Chondrocyte (in vitro differentiated cells): ENCODE data around the gene PCDHGA12. TPM values are rescaled to one million over a fixed set of nuclear protein-coding genes. Genes with fewer than 3 reads are reported as not detected.
A peak's percentile ranks its signal among the peaks of the same experiment; 100 is the strongest.

ENCODE experiments used
- DNase-seq: peaks from one replicate; pipeline ENCODE4 v3.0.0; 2021; ENCODE audit warnings: mixed read lengths, low spot score
- H3K27ac Mint-ChIP-seq: one replicate; pipeline ENCODE4 v1.8.0; 2021; ENCODE audit warnings: mild to moderate bottlenecking, moderate library complexity, mixed read lengths; ENCODE audit not compliant: unreplicated experiment
- H3K27me3 Mint-ChIP-seq: 2 replicates; pipeline ENCODE4 v1.8.0; 2021; ENCODE audit warnings: low read depth, mixed read lengths
- H3K36me3 Mint-ChIP-seq: 2 replicates; pipeline ENCODE4 v1.8.0; 2021; ENCODE audit warnings: low read depth, mixed read lengths
- H3K4me1 Mint-ChIP-seq: 2 replicates; pipeline ENCODE4 v1.8.0; 2021; ENCODE audit warnings: low read depth, mild to moderate bottlenecking, mixed read lengths
- H3K4me3 Mint-ChIP-seq: one replicate; pipeline ENCODE4 v1.8.0; 2021; ENCODE audit warnings: mild to moderate bottlenecking, moderate library complexity, mixed read lengths; ENCODE audit not compliant: unreplicated experiment
- H3K9me3 Mint-ChIP-seq: 2 replicates; pipeline ENCODE4 v1.8.0; 2021; ENCODE audit warnings: low read depth, mixed read lengths
- total RNA-seq: library from RNA; stranded (reverse); gene quantifications from 3 replicates; pipeline ENCODE4 v1.2.1, GENCODE V29; 2021
- TF ChIP-seq, protein P1 (sequence below): fragments of 200-600 bp; sonication (generic); IDR thresholded peaks from 2 replicates; pipeline ENCODE4 v1.5.0; 2021; ENCODE audit warnings: antibody characterized with exemption, mild to moderate bottlenecking, moderate library complexity

Gene PCDHGA12
- total RNA-seq, 1 donor from 2014 or later: 0.75 TPM

DNA sequence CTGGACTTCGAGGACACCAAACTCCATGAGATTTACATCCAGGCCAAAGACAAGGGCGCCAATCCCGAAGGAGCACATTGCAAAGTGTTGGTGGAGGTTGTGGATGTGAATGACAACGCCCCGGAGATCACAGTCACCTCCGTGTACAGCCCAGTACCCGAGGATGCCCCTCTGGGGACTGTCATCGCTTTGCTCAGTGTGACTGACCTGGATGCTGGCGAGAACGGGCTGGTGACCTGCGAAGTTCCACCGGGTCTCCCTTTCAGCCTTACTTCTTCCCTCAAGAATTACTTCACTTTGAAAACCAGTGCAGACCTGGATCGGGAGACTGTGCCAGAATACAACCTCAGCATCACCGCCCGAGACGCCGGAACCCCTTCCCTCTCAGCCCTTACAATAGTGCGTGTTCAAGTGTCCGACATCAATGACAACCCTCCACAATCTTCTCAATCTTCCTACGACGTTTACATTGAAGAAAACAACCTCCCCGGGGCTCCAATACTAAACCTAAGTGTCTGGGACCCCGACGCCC lies 46.8 kb downstream of the PCDHGA12 start:
- TF ChIP-seq, protein P1, sequence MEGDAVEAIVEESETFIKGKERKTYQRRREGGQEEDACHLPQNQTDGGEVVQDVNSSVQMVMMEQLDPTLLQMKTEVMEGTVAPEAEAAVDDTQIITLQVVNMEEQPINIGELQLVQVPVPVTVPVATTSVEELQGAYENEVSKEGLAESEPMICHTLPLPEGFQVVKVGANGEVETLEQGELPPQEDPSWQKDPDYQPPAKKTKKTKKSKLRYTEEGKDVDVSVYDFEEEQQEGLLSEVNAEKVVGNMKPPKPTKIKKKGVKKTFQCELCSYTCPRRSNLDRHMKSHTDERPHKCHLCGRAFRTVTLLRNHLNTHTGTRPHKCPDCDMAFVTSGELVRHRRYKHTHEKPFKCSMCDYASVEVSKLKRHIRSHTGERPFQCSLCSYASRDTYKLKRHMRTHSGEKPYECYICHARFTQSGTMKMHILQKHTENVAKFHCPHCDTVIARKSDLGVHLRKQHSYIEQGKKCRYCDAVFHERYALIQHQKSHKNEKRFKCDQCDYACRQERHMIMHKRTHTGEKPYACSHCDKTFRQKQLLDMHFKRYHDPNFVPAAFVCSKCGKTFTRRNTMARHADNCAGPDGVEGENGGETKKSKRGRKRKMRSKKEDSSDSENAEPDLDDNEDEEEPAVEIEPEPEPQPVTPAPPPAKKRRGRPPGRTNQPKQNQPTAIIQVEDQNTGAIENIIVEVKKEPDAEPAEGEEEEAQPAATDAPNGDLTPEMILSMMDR: no peak
- H3K4me3 Mint-ChIP-seq: peak overlapping the region; percentile 95
- H3K27ac Mint-ChIP-seq: peak overlapping the region; percentile 97
- DNase-seq: no peak
- H3K36me3 Mint-ChIP-seq: peaks cover 4% of the 10 kb centered on the region
- H3K4me1 Mint-ChIP-seq: peaks cover 59% of the 10 kb centered on the region
- no peaks in the 10 kb centered on the region for H3K9me3 Mint-ChIP-seq
- H3K27me3 Mint-ChIP-seq: no peaks in the 10 kb centered on the region

DNA sequence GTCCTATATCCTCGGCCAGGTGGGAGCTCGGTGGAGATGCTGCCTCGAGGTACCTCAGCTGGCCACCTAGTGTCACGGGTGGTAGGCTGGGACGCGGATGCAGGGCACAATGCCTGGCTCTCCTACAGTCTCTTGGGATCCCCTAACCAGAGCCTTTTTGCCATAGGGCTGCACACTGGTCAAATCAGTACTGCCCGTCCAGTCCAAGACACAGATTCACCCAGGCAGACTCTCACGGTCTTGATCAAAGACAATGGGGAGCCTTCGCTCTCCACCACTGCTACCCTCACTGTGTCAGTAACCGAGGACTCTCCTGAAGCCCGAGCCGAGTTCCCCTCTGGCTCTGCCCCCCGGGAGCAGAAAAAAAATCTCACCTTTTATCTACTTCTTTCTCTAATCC lies 47.5 kb downstream of the PCDHGA12 start:
- no peaks in the 10 kb centered on the region for H3K9me3 Mint-ChIP-seq
- peaks cover 65% of the 10 kb centered on the region for H3K4me1 Mint-ChIP-seq

DNA sequence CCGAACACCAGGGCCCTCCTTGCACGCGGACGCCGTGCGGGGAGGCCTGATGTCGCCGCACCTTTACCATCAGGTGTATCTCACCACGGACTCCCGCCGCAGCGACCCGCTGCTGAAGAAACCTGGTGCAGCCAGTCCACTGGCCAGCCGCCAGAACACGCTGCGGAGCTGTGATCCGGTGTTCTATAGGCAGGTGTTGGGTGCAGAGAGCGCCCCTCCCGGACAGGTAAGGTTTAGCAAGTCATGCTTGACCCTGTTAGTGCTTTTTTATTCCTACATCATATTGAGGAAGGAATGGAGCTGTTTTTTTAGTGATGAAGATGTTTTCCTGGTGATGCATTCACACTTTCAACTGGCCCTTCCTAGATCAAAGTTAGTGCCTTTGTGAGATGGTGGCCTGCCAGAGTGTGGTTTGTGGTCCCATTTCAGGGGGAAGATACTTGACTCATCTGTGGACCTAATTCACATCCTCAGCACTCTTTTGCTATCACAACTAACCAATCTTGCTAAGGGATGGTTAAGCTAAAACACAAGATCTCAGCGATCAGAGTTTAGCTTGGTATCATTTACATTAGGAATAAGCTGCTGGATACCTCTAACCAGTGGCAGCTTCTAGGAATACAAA lies 48.1 kb downstream of the PCDHGA12 start:
- no peaks in the 10 kb centered on the region for H3K9me3 Mint-ChIP-seq
- H3K27me3 Mint-ChIP-seq: no peaks in the 10 kb centered on the region
- peaks cover 71% of the 10 kb centered on the region for H3K4me1 Mint-ChIP-seq
- H3K36me3 Mint-ChIP-seq: peaks cover 4% of the 10 kb centered on the region
- H3K4me3 Mint-ChIP-seq: peak overlapping the region; percentile 95
- TF ChIP-seq, protein P1: no peak
- peak overlapping the region; percentile 8 for H3K27ac Mint-ChIP-seq
- no peak for DNase-seq

More for the DNA sequence above, 47.5 kb downstream of the PCDHGA12 start:
- Mint-ChIP-seq H3K27me3 (no peaks in the 10 kb centered on the region), H3K36me3 (peaks cover 4% of the 10 kb centered on the region), H3K4me3 (peak overlapping the region; percentile 95), H3K27ac (no peak overlapping the region)
- no peak for DNase-seq
- TF ChIP-seq, protein P1: no peak

DNA sequence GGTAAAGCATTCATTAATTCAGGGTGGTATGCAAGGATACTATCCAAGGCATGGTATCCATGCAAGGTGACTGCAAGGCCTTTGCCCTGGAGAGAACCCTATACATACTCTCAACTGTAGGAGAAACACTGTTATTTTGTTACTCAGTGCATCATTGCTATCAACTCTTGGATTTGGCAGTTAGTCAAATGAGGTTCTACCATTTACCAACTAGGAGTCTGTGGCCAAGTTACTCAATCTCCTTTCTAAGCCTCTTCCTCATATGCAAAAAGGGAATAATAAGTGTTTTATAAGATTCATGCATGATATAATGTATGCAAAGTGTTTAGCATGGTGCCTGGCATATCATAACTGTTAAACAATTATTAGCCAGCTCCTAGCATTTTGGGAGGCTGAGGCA lies 49.5 kb downstream of the PCDHGA12 start:
- no peak for DNase-seq
- no peak overlapping the region for H3K4me3 Mint-ChIP-seq
- no peak overlapping the region for H3K27ac Mint-ChIP-seq

More for the DNA sequence above, 49.5 kb downstream of the PCDHGA12 start:
- TF ChIP-seq, protein P1: no peak
- peaks cover 81% of the 10 kb centered on the region for H3K4me1 Mint-ChIP-seq
- no peaks in the 10 kb centered on the region for H3K9me3 Mint-ChIP-seq
- peaks cover 4% of the 10 kb centered on the region for H3K36me3 Mint-ChIP-seq
- no peaks in the 10 kb centered on the region for H3K27me3 Mint-ChIP-seq

Other genes starting within 250 kb of the PCDHGA12 start
- gene PCDHB16, start 248.1 kb upstream of the PCDHGA12 start, total RNA-seq: 4.3 to 6.1 TPM (median 5.9 TPM) in 3 replicates
- gene PCDHB9, start 243.3 kb upstream of the PCDHGA12 start, total RNA-seq: 3.1 to 4.8 TPM (median 3.7 TPM) in 3 replicates
- gene PCDHB10, start 238.2 kb upstream of the PCDHGA12 start, total RNA-seq: 3.8 to 5.3 TPM (median 4.3 TPM) in 3 replicates
- gene PCDHB11, start 230.9 kb upstream of the PCDHGA12 start, total RNA-seq: 0.90 to 2.4 TPM (median 1.3 TPM) in 3 replicates
- 1.5 to 2.4 TPM (median 1.7 TPM) in 3 replicates for gene PCDHB12, start 221.8 kb upstream of the PCDHGA12 start, total RNA-seq
- 2.4 to 2.9 TPM (median 2.9 TPM) in 3 replicates for gene PCDHB13, start 216.6 kb upstream of the PCDHGA12 start, total RNA-seq
- gene PCDHB14, start 207.2 kb upstream of the PCDHGA12 start, total RNA-seq: 2.7 to 4.9 TPM (median 4.0 TPM) in 3 replicates
- gene PCDHB15, start 185.1 kb upstream of the PCDHGA12 start, total RNA-seq: 1.7 to 4.3 TPM (median 1.9 TPM) in 3 replicates
- 0.15 to 0.48 TPM (median 0.41 TPM) in 3 replicates for gene SLC25A2, start 126.5 kb upstream of the PCDHGA12 start, total RNA-seq
- gene TAF7, start 109.7 kb upstream of the PCDHGA12 start, total RNA-seq: 66.4 to 73.3 TPM (median 69.7 TPM) in 3 replicates
- 0.10 to 0.23 TPM (median 0.15 TPM) in 3 replicates for gene PCDHGA1, start 100.0 kb upstream of the PCDHGA12 start, total RNA-seq
- gene PCDHGA2, start 91.7 kb upstream of the PCDHGA12 start, total RNA-seq: 0.19 to 0.30 TPM (median 0.23 TPM) in 3 replicates
- gene PCDHGA3, start 86.7 kb upstream of the PCDHGA12 start, total RNA-seq: 0.12 to 0.51 TPM (median 0.28 TPM) in 3 replicates
- 2.4 to 2.7 TPM (median 2.7 TPM) in 3 replicates for gene PCDHGB1, start 80.4 kb upstream of the PCDHGA12 start, total RNA-seq
- gene PCDHGA4, start 75.5 kb upstream of the PCDHGA12 start, total RNA-seq: 0.72 to 1.4 TPM (median 0.94 TPM) in 3 replicates
- gene PCDHGB2, start 70.5 kb upstream of the PCDHGA12 start, total RNA-seq: 0.95 to 1.8 TPM (median 1.0 TPM) in 3 replicates
- gene PCDHGA5, start 66.3 kb upstream of the PCDHGA12 start, total RNA-seq: 0.15 to 0.48 TPM (median 0.27 TPM) in 3 replicates
- 0.21 to 0.36 TPM (median 0.30 TPM) in 3 replicates for gene PCDHGB3, start 60.3 kb upstream of the PCDHGA12 start, total RNA-seq
- gene PCDHGA6, start 56.6 kb upstream of the PCDHGA12 start, total RNA-seq: 0.38 to 0.65 TPM (median 0.45 TPM) in 3 replicates
- 0.17 to 0.31 TPM (median 0.28 TPM) in 3 replicates for gene PCDHGA7, start 47.8 kb upstream of the PCDHGA12 start, total RNA-seq
- 12.6 to 14.2 TPM (median 14.2 TPM) in 3 replicates for gene PCDHGB4, start 42.8 kb upstream of the PCDHGA12 start, total RNA-seq
- gene PCDHGA8, start 37.9 kb upstream of the PCDHGA12 start, total RNA-seq: 0.47 to 0.59 TPM (median 0.51 TPM) in 3 replicates
- gene PCDHGB5, start 32.6 kb upstream of the PCDHGA12 start, total RNA-seq: 1.0 to 1.6 TPM (median 1.1 TPM) in 3 replicates
- 0.97 to 3.6 TPM (median 1.4 TPM) in 3 replicates for gene PCDHGA9, start 27.7 kb upstream of the PCDHGA12 start, total RNA-seq
- 52.4 to 64.2 TPM (median 56.8 TPM) in 3 replicates for gene PCDHGB6, start 22.5 kb upstream of the PCDHGA12 start, total RNA-seq
- gene PCDHGA10, start 17.5 kb upstream of the PCDHGA12 start, total RNA-seq: 14.9 to 17.4 TPM (median 15.8 TPM) in 3 replicates
- gene PCDHGB7, start 12.8 kb upstream of the PCDHGA12 start, total RNA-seq: 3.5 to 5.4 TPM (median 4.3 TPM) in 3 replicates
- gene PCDHGA11, start 9.5 kb upstream of the PCDHGA12 start, total RNA-seq: 1.3 to 2.4 TPM (median 1.4 TPM) in 3 replicates
- 68.9 to 91.8 TPM (median 90.8 TPM) in 3 replicates for gene PCDHGC3, start 45.5 kb downstream of the PCDHGA12 start, total RNA-seq
- 0.72 to 1.8 TPM (median 1.1 TPM) in 3 replicates for gene PCDHGC4, start 54.5 kb downstream of the PCDHGA12 start, total RNA-seq
- gene PCDHGC5, start 58.6 kb downstream of the PCDHGA12 start, total RNA-seq: 1.7 to 3.6 TPM (median 2.0 TPM) in 3 replicates
- gene DIAPH1, start 188.5 kb downstream of the PCDHGA12 start, total RNA-seq: 44.1 to 56.2 TPM (median 44.9 TPM) in 3 replicates
- gene HDAC3, start 206.3 kb downstream of the PCDHGA12 start, total RNA-seq: 46.5 to 55.4 TPM (median 47.8 TPM) in 3 replicates
- 2.9 to 6.1 TPM (median 5.2 TPM) in 3 replicates for gene RELL2, start 206.5 kb downstream of the PCDHGA12 start, total RNA-seq
- gene FCHSD1, start 220.9 kb downstream of the PCDHGA12 start, total RNA-seq: 16.4 to 29.8 TPM (median 24.7 TPM) in 3 replicates